HepG2 (cell line): ENCODE data around the gene MINDY1. TPM values are rescaled to one million over a fixed set of nuclear protein-coding genes. Genes with fewer than 3 reads are reported as not detected.

ENCODE experiments used
- AKNA ChIP-seq: sonication (generic); formaldehyde crosslinking; IDR thresholded peaks from 2 replicates; pipeline ENCODE4 v1.4.0; 2020; ENCODE audit warnings: missing genetic modification reagents, borderline replicate concordance
- BCLAF1 ChIP-seq: fragments of 450-650 bp; IDR thresholded peaks from 2 replicates; pipeline ENCODE4 v1.6.1; 2017; ENCODE audit warnings: mild to moderate bottlenecking
- EED ChIP-seq: sonication (generic); formaldehyde crosslinking; IDR thresholded peaks from 2 replicates; pipeline ENCODE4 v1.5.0; 2020; ENCODE audit warnings: mild to moderate bottlenecking, missing genetic modification reagents
- HCFC1 ChIP-seq: fragments of 150-350 bp; IDR thresholded peaks from 2 replicates; pipeline ENCODE4 v1.6.1; 2014; ENCODE audit warnings: low read depth, low read length
- HOXA9 ChIP-seq: sonication (generic); formaldehyde crosslinking; IDR thresholded peaks from 2 replicates; pipeline ENCODE4 v1.8.1; 2022; ENCODE audit warnings: missing genetic modification reagents, mild to moderate bottlenecking, moderate library complexity, borderline replicate concordance
- KMT2A ChIP-seq: sonication (generic); formaldehyde crosslinking; IDR thresholded peaks from 2 replicates; pipeline ENCODE4 v1.4.0; 2020; ENCODE audit warnings: missing genetic modification reagents
- NCOR1 ChIP-seq: fragments of 200-600 bp; sonication (generic); IDR thresholded peaks from 2 replicates; pipeline ENCODE4 v1.7.0; 2017; ENCODE audit warnings: antibody characterized with exemption, low read length, borderline replicate concordance
- NFKBIZ ChIP-seq: IDR thresholded peaks from 2 replicates; pipeline ENCODE4 v1.6.1; 2018; ENCODE audit warnings: missing genetic modification reagents, missing compliant biosample characterization
- NR2F2 ChIP-seq: IDR thresholded peaks from 2 replicates; pipeline ENCODE4 v1.6.1; 2012; ENCODE audit warnings: low read depth, inconsistent platforms, borderline replicate concordance
- RORA ChIP-seq: sonication (generic); formaldehyde crosslinking; IDR thresholded peaks from 2 replicates; pipeline ENCODE4 v1.5.0; 2020; ENCODE audit warnings: mild to moderate bottlenecking, missing genetic modification reagents, moderate library complexity
- SMC3 ChIP-seq: IDR thresholded peaks from 2 replicates; pipeline ENCODE4 v1.6.1; 2011; ENCODE audit warnings: low read length, improper control_type of control experiment
- ZFP41 ChIP-seq: sonication (generic); formaldehyde crosslinking; IDR thresholded peaks from 2 replicates; pipeline ENCODE4 v1.4.0; 2020; ENCODE audit warnings: mild to moderate bottlenecking, missing genetic modification reagents, borderline replicate concordance
- ZNF256 ChIP-seq: sonication (generic); formaldehyde crosslinking; conservative IDR thresholded peaks from 2 replicates; pipeline ENCODE4 v1.4.0; 2020; ENCODE audit warnings: missing genetic modification reagents
- ZNF275 ChIP-seq: sonication (generic); formaldehyde crosslinking; IDR thresholded peaks from 2 replicates; pipeline ENCODE4 v1.8.0; 2022; ENCODE audit warnings: missing genetic modification reagents, mild to moderate bottlenecking, inconsistent platforms, borderline replicate concordance
- ZNF383 ChIP-seq: sonication (generic); formaldehyde crosslinking; IDR thresholded peaks from 2 replicates; pipeline ENCODE4 v1.4.0; 2020; ENCODE audit warnings: missing genetic modification reagents, mild to moderate bottlenecking, borderline replicate concordance
- ZNF543 ChIP-seq: sonication (generic); formaldehyde crosslinking; IDR thresholded peaks from 2 replicates; pipeline ENCODE4 v1.4.0; 2020; ENCODE audit warnings: mild to moderate bottlenecking, missing genetic modification reagents
- ZNF550 ChIP-seq: sonication (generic); formaldehyde crosslinking; IDR thresholded peaks from 2 replicates; pipeline ENCODE4 v1.4.0; 2020; ENCODE audit warnings: mild to moderate bottlenecking, missing genetic modification reagents, borderline replicate concordance
- ZNF629 ChIP-seq: sonication (generic); formaldehyde crosslinking; conservative IDR thresholded peaks from 2 replicates; pipeline ENCODE4 v1.5.0; 2020; ENCODE audit warnings: missing genetic modification reagents
- ZNF768 ChIP-seq: sonication (generic); formaldehyde crosslinking; IDR thresholded peaks from 2 replicates; pipeline ENCODE4 v1.4.0; 2020; ENCODE audit warnings: missing genetic modification reagents
- ZXDC ChIP-seq: sonication (generic); formaldehyde crosslinking; IDR thresholded peaks from 2 replicates; pipeline ENCODE4 v1.5.0; 2020; ENCODE audit warnings: mild to moderate bottlenecking, missing genetic modification reagents
- polyA plus RNA-seq, 8 experiments: library from polyadenylated mRNA; depleted of rRNA in 3 of 8; stranded (reverse) in 7 of 8; unstranded in 1 of 8; fragments of >200 nt; fragmentation: Illumina TruSeq in 4 of 8; extraction: Trizol in 4 of 8; gene quantifications; 2 replicates each; pipeline versions ENCODE4 v1.2.1 to v1.2.3, GENCODE V29; 2011 to 2016; ENCODE audit warnings: low read depth in 4 of 8, missing spikeins in 1 of 8, mixed read lengths in 1 of 8; ENCODE audit not compliant: insufficient read depth in 1 of 8
- total RNA-seq, 5 experiments: library from RNA; depleted of rRNA; stranded (reverse); fragments of >200 nt; fragmentation: Illumina TruSeq; extraction: Trizol; gene quantifications; 2 replicates each; pipeline ENCODE4 v1.2.3, GENCODE V29; 2016; ENCODE audit warnings: low read depth in 1 of 5

MINDY1 gene
- total and polyA plus RNA-seq, 2 of the 13 experiments (the other 11 are each of a cell fraction or from before 2014, with no cell fraction given), result 11.1 to 15.0 TPM

- TF ChIP-seq AKNA (CRISPR knock-in tag) (no peak), NR2F2 (peak; percentile 14), ZNF768 (CRISPR knock-in tag) (no peak), HCFC1 (no peak), EED (no peak), ZNF543 (CRISPR knock-in tag) (no peak), NCOR1 (no peak), SMC3 (peak; percentile 15; the same call in 1 of the 2 replicates), HOXA9 (CRISPR knock-in tag) (no peak), KMT2A (CRISPR knock-in tag) (no peak), ZNF275 (CRISPR knock-in tag) (no peak), ZFP41 (no peak), ZXDC (CRISPR knock-in tag) (no peak), ZNF256 (no peak), BCLAF1 (no peak), ZNF383 (CRISPR knock-in tag) (no peak), ZNF629 (CRISPR knock-in tag) (no peak), ZNF550 (no peak), RORA (CRISPR knock-in tag) (0 out of 2 replicates have a peak, but pooled peaks have one; percentile 18), NFKBIZ (CRISPR knock-in tag) (no peak)
Observed at GRCh38 chr1:151013518-151013917, 6.8 kb upstream of the MINDY1 start (continued).
